Hypothalamus (tissue), 51 donors: ENCODE results near the gene EML6.

ENCODE experiments used
- DNase-seq, 51 donors: peaks; one replicate each; lab custom pipeline; 2025; lab: John Stamatoyannopoulos, UW

Gene EML6

GRCh38 chr2:54789878-54790277 lies 66.4 kb downstream of the EML6 start:
- DNase-seq = no peak

- DNase-seq = no peak
Measured at GRCh38 chr2:54791831-54792230, 68.4 kb downstream of the EML6 start.

GRCh38 chr2:54797307-54797706 lies 73.8 kb downstream of the EML6 start:
- no peak for DNase-seq

- DNase-seq = peak in 1 of 51 donors; percentile 2
Measured at GRCh38 chr2:54801352-54801751, 77.9 kb downstream of the EML6 start.

DNA sequence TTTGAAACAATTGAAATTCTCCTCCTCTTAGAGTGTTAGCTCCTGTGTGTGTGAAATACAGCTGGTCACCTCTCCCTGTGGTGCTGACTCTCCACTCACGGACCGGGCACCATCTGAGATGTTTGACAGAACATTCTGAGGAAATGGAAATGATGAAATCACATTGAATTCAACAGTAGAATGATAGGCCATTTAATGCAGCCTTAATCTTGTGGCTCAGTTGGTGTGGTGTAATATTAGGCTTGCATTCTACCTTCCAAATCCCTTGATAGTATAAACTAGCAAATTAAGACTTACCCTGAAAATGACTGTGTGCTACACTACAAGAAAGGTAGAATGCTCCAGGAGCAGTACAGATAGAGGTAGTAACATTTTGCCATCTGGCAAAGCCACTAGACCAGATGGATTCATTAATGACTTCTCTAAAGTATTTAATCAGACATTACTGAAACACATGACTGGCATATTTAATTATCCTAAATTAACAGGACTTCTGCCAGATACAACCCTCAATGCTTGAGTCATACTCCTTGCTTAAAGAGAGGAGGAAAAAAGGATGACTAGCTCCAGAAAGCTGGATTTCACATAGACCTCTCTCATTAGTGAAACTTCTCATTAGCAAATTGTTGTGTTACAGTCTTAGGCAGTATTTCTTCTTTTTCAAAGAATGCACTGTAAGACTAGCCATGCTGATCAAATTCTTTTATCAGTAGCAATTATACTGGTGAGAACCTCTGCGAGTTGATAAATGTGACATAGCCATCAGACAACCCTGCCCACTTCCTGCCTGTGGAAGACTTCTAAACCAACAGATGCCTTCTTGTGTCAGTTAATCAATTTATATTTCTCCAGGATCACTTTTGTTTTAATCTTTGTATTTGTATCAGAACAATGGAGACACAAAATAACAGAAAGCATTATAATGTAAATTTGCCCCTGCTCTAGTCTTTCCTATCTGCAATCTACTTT lies 80.6 kb downstream of the EML6 start:
- DNase-seq = no peak

GRCh38 chr2:54805255-54805654 lies 81.8 kb downstream of the EML6 start:
- DNase-seq = no peak

- no peak for DNase-seq
Measured at GRCh38 chr2:54806975-54807374, 83.5 kb downstream of the EML6 start.

- no peak for DNase-seq
Measured at GRCh38 chr2:54808661-54809060, 85.2 kb downstream of the EML6 start.

GRCh38 chr2:54809819-54810218 lies 86.4 kb downstream of the EML6 start:
- DNase-seq = no peak

DNA sequence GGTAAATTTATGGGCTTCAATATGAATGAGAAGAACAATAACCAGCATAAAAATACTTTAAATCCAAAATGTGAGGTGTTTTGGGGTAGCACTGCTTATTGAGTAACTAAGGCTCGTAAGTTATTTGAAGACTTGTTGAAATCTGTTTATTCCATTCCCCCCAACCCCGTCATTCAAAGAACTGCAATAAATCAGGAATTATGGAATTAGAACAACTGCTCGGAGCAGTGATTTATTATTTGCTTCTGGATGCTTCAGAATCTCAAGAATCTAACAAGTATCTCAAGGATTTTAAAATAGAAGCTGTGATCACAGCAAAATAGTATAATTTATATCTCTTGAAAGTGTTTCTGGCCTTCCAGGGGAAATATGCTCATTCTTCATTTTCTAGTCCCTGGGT lies 86.8 kb downstream of the EML6 start:
- DNase-seq = no peak

- no peak for DNase-seq
Measured at GRCh38 chr2:54813584-54813983, 90.1 kb downstream of the EML6 start.

GRCh38 chr2:54814389-54815147 lies 91.1 kb downstream of the EML6 start:
- DNase-seq = no peak

- DNase-seq = no peak
Measured at GRCh38 chr2:54815148-54815539, 91.7 kb downstream of the EML6 start.

GRCh38 chr2:54818226-54818625 lies 94.8 kb downstream of the EML6 start:
- no peak for DNase-seq

GRCh38 chr2:54820558-54820957 lies 97.1 kb downstream of the EML6 start:
- no peak for DNase-seq

DNA sequence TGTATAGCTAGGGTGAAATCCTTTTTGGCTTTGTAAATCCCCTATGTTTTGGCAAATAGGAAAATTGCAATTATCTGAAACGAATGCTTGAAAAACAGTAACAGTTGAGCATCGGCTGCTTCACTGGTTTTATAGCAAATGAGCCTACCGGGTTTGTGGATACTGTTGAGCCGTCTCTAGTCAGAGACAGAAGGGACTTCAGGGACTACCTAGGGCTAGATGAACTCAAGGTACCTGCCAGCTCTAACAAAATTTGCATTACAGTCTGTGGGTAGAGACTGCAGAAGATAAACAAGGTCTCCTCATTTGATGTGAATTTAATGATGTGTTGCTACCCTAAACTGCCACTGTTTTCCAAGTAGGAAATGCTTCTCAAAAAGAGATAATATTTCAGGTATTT lies 101.1 kb downstream of the EML6 start:
- no peak for DNase-seq

- DNase-seq = no peak
Measured at GRCh38 chr2:54830546-54830945, 107.1 kb downstream of the EML6 start.

DNA sequence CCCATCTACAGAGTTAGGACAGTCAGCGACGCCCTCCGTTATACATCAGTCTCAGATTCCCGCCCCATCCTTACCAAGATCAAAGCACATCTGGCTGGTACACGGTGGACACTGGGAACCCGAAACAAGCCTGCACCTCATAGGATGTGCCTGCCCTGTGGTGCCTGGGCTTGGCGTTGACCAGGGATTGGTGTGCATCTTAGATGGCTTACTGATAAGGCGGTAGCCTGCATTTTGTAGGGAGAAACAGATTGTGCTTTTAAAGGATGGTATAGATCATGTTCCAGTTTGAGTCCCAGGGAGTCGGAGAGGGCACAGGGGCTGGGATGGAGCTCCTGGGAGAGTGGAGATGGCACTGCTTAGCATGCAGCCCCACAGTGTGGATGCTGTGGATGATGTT lies 108.0 kb downstream of the EML6 start:
- DNase-seq = no peak

DNA sequence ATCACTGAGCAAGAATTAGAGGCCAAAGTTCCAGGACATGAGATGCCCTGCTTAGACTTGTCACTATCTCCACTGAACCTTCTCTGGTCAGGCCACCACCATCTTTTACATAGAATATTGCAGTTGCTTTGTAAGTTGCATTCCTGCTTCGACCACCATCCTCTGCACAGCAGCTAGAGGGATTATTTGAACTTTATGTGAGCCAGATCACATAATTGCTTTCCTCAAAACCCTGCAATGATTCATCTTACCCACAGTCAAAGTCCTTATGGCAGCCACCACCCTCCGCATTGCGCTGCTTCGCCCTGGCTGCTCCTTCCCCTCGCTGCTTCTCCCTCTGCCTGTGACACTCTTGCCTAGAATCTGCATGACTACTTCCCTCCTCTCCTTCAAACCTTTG lies 111.3 kb downstream of the EML6 start:
- DNase-seq = no peak

DNA sequence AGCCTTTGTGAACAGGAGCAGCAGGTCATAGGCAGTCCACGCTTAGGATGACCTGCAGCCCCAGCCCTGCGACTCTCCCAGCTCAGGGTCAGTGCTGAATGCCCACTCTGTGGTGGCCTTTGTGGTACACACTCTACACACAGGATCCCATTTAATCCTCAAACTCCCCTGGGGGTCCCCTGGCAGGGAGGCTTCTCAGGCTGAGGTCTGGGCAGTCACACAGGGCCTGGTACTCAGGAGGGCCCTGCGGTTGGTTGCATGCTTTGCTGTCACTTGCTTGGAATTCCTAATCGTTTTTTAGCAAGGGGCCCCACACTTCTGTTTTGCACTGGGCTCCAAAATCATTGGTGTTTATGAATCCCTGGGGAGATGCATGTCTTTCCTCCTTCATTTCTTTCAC lies 113.0 kb downstream of the EML6 start:
- DNase-seq = no peak

- DNase-seq = peak in 41 of 51 donors; percentile 6 to 78 (median 36)
Measured at GRCh38 chr2:54838585-54839035, 115.1 kb downstream of the EML6 start.
